NCI-H1417 treated with DMSO at 0.1 percent for 48 hours (cell line): ENCODE data around the gene ADAMTSL4.
"Not testable (repeated sequence)": the region's sequence is repeated elsewhere in the genome, so short reads cannot be mapped to it uniquely, and the experiment has no call there.

Experiments used
- DNase-seq: peaks from one replicate; lab custom pipeline; 2025; lab: John Stamatoyannopoulos, UW

Gene ADAMTSL4

GRCh38 chr1:150567341-150567716, 18.1 kb downstream of the ADAMTSL4 start:
- no peak for DNase-seq

GRCh38 chr1:150567717-150568593, 18.7 kb downstream of the ADAMTSL4 start:
- peak; percentile 43 for DNase-seq

GRCh38 chr1:150568594-150568966, 19.4 kb downstream of the ADAMTSL4 start:
- no peak for DNase-seq

GRCh38 chr1:150572918-150573647, 23.9 kb downstream of the ADAMTSL4 start:
- DNase-seq, result no peak

- DNase-seq, result not testable (repeated sequence)
These were observed 24.5 kb downstream of the ADAMTSL4 start for GRCh38 chr1:150573648-150574071.

- DNase-seq, result no peak
These were observed 25.3 kb downstream of the ADAMTSL4 start for GRCh38 chr1:150574260-150575071.

- DNase-seq, result no peak
These were observed 25.9 kb downstream of the ADAMTSL4 start for GRCh38 chr1:150575072-150575489.

GRCh38 chr1:150575518-150576366, 26.5 kb downstream of the ADAMTSL4 start:
- DNase-seq, result no peak

- no peak for DNase-seq
These were observed 27.1 kb downstream of the ADAMTSL4 start for GRCh38 chr1:150576367-150576711.

GRCh38 chr1:150576794-150577556, 27.8 kb downstream of the ADAMTSL4 start:
- no peak for DNase-seq

- no peak for DNase-seq
These were observed 28.5 kb downstream of the ADAMTSL4 start for GRCh38 chr1:150577557-150578271.

- no peak for DNase-seq
These were observed 29.3 kb downstream of the ADAMTSL4 start for GRCh38 chr1:150578272-150579109.

- peak; percentile 88 for DNase-seq
These were observed 30.1 kb downstream of the ADAMTSL4 start, which contains the start of gene MCL1 for GRCh38 chr1:150579110-150579944. TSS of gene MCL1 (minus strand) at chr1:150579610. CDS start at chr1:150579530, 80 bp downstream.

- DNase-seq, result no peak
These were observed 30.9 kb downstream of the ADAMTSL4 start for GRCh38 chr1:150579945-150580642.

- DNase-seq, result not testable (repeated sequence)
These were observed 31.8 kb downstream of the ADAMTSL4 start for GRCh38 chr1:150580966-150581365.

GRCh38 chr1:150581437-150581836, 32.2 kb downstream of the ADAMTSL4 start:
- not testable (repeated sequence) for DNase-seq

- not testable (repeated sequence) for DNase-seq
These were observed 32.8 kb downstream of the ADAMTSL4 start for GRCh38 chr1:150581962-150582361.
